ENCODE measurements around the gene TOR3A. TPM values are rescaled to one million over a fixed set of nuclear protein-coding genes. Genes with fewer than 3 reads are reported as not detected.

TOR3A gene
- polyA plus RNA-seq, 3 donors = 50.0 to 67.8 (median 60.9) TPM

DNA sequence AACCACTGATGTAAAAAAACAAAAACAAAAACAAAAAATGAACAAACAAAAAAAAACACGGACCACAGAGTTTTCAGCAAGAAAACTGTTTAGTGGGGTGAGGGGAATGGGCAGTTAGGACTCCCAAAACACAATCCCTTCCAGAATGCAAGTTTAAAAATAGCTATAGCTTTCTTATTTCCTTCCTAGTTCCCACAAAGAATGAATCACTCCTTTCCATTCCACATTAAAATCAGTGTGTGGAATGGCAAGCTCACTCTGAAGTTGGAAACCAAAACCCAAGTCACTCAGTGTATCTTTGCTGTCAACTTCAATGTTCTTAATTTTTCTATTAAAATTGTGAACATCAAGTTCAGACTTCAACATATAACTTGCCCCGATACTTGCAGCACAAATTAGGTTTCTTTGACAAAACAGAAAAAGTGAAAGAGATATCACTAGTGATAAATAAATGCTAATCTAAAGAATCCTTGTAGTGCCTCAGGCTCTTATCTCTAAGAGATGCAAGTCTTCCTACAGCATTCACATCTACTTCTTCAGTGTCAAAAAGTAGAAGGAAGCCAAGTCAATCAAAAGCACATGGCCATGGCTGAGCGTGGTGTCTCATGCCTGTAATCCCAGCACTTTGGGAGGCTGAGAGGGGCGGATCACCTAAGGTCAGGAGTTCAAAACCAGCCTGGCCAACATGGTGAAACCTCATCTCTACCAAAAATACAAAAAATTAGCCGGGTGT, 45.5 kb downstream of the TOR3A start:
- DNase-seq = no peak
- Histone ChIP-seq H3K27me3 (ENCODE audit: control insufficient read depth in 2 of 2, insufficient read depth in 2 of 2, low read length in 2 of 2) (no peaks in the 10 kb centered on the region), H2AFZ (ENCODE audit: insufficient read depth, low read depth, low read length, poor library complexity, severe bottlenecking) (no peak overlapping the region), H3K79me2 (ENCODE audit: insufficient read depth, low read length) (no peaks in the 10 kb centered on the region), H3K27ac (ENCODE audit: low read depth in 1 of 2, low read length in 2 of 2) (peak overlapping the region in 1 of 2 donors; percentile 36), H3K9me3 (replicated peaks in 1 of 2; ENCODE audit: control insufficient read depth in 1 of 2, insufficient read depth in 1 of 2, low read length in 2 of 2) (no peaks in the 10 kb centered on the region), H3K4me1 (ENCODE audit: control insufficient read depth in 1 of 2, insufficient read depth in 2 of 2, low read length in 2 of 2) (peaks cover 11 to 12% of the 10 kb centered on the region in 2 donors), H4K20me1 (ENCODE audit: insufficient read depth, low read length) (no peaks in the 10 kb centered on the region), H3K4me3 (replicated peaks in 1 of 3; ENCODE audit: low read depth in 2 of 3, low read length in 3 of 3) (no peak overlapping the region), H3K4me2 (replicated peaks; ENCODE audit: extremely low read depth, low read length, poor library complexity, severe bottlenecking) (no peak overlapping the region), H3K9ac (ENCODE audit: insufficient read depth, low read length, poor library complexity, severe bottlenecking) (no peak overlapping the region), H3K36me3 (replicated peaks in 1 of 2; ENCODE audit: control insufficient read depth in 1 of 2, insufficient read depth in 2 of 2, low read length in 2 of 2) (peaks cover 0 to 3% of the 10 kb centered on the region in 2 donors)
- intact Hi-C loops (cut with micrococcal nuclease) = loop anchor here (5.0 to 10.0 kb wide), 3 partner anchors 67 to 240 kb away; partner anchors contain the start of gene AXDND1 (in 2 of the 2)
- Mint-ChIP-seq H3K4me3 (no peak overlapping the region), H3K27me3 (ENCODE audit: low read depth in 3 of 3) (peaks cover 0 to 1% (median 0%) of the 10 kb centered on the region in 3 donors), H3K36me3 (peaks cover 15 to 25% of the 10 kb centered on the region in 2 donors), H3K27ac (peak overlapping the region in 2 of 7 donors; percentile 15 to 51), H3K4me1 (peaks cover 16% of the 10 kb centered on the region), H3K9me3 (no peaks in the 10 kb centered on the region)
- TF ChIP-seq, protein P1, sequence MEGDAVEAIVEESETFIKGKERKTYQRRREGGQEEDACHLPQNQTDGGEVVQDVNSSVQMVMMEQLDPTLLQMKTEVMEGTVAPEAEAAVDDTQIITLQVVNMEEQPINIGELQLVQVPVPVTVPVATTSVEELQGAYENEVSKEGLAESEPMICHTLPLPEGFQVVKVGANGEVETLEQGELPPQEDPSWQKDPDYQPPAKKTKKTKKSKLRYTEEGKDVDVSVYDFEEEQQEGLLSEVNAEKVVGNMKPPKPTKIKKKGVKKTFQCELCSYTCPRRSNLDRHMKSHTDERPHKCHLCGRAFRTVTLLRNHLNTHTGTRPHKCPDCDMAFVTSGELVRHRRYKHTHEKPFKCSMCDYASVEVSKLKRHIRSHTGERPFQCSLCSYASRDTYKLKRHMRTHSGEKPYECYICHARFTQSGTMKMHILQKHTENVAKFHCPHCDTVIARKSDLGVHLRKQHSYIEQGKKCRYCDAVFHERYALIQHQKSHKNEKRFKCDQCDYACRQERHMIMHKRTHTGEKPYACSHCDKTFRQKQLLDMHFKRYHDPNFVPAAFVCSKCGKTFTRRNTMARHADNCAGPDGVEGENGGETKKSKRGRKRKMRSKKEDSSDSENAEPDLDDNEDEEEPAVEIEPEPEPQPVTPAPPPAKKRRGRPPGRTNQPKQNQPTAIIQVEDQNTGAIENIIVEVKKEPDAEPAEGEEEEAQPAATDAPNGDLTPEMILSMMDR (IDR thresholded peaks at IDR 0.05) = no peak
- WGBS (ENCODE audit: insufficient coverage) = 80% methylated on average over 1 of the region's 5 CpGs

GRCh38 chr1:179128520-179128919, 46.6 kb downstream of the TOR3A start:
- Histone ChIP-seq H3K36me3 (replicated peaks in 1 of 2; ENCODE audit: control insufficient read depth in 1 of 2, insufficient read depth in 2 of 2, low read length in 2 of 2) (peaks cover 0 to 3% of the 10 kb centered on the region in 2 donors), H3K27me3 (ENCODE audit: control insufficient read depth in 2 of 2, insufficient read depth in 2 of 2, low read length in 2 of 2) (no peaks in the 10 kb centered on the region), H3K9ac (ENCODE audit: insufficient read depth, low read length, poor library complexity, severe bottlenecking) (no peak overlapping the region), H3K79me2 (ENCODE audit: insufficient read depth, low read length) (no peaks in the 10 kb centered on the region), H4K20me1 (ENCODE audit: insufficient read depth, low read length) (no peaks in the 10 kb centered on the region), H2AFZ (ENCODE audit: insufficient read depth, low read depth, low read length, poor library complexity, severe bottlenecking) (no peak overlapping the region), H3K4me2 (replicated peaks; ENCODE audit: extremely low read depth, low read length, poor library complexity, severe bottlenecking) (no peak overlapping the region), H3K4me1 (ENCODE audit: control insufficient read depth in 1 of 2, insufficient read depth in 2 of 2, low read length in 2 of 2) (peaks cover 11 to 12% of the 10 kb centered on the region in 2 donors), H3K9me3 (replicated peaks in 1 of 2; ENCODE audit: control insufficient read depth in 1 of 2, insufficient read depth in 1 of 2, low read length in 2 of 2) (no peaks in the 10 kb centered on the region), H3K27ac (ENCODE audit: low read depth in 1 of 2, low read length in 2 of 2) (no peak overlapping the region), H3K4me3 (replicated peaks in 1 of 3; ENCODE audit: low read depth in 2 of 3, low read length in 3 of 3) (no peak overlapping the region)
- Mint-ChIP-seq H3K36me3 (peaks cover 15 to 20% of the 10 kb centered on the region in 2 donors), H3K4me3 (no peak overlapping the region), H3K9me3 (no peaks in the 10 kb centered on the region), H3K27me3 (ENCODE audit: low read depth in 3 of 3) (peaks cover 0 to 1% (median 0%) of the 10 kb centered on the region in 3 donors), H3K27ac (peak overlapping the region in 1 of 7 donors; percentile 18), H3K4me1 (peaks cover 16% of the 10 kb centered on the region)
- TF ChIP-seq, protein P1 (IDR thresholded peaks at IDR 0.05) = no peak
- intact Hi-C loops (cut with micrococcal nuclease) = loop anchor here (5.0 to 10.0 kb wide), 3 partner anchors 66 to 239 kb away; partner anchors contain the start of gene AXDND1 (in 2 of the 2)
- no peak for DNase-seq
- WGBS (ENCODE audit: insufficient coverage) = no CpG with 5 or more reads among the region's 4 CpGs

All from CD14-positive monocyte (primary cell).